Measurements from ENCODE around the gene CERK.

CERK gene

GRCh38 chr22:46730568-46731245 lies 7.3 kb downstream of the CERK start:
- DNase-seq (ENCODE audit: low read depth): no peak
- no peak for TF ChIP-seq CTCF (conservative IDR thresholded peaks at IDR 0.05; ENCODE audit: low read depth, low read length)
- no peak overlapping the region for H3K4me3 ChIP-seq (ENCODE audit: low read length)

GRCh38 chr22:46728470-46728869 lies 9.6 kb downstream of the CERK start:
- no peak for DNase-seq (ENCODE audit: low read depth)
- no peak for TF ChIP-seq CTCF (conservative IDR thresholded peaks at IDR 0.05; ENCODE audit: low read depth, low read length)
- no peak overlapping the region for H3K4me3 ChIP-seq (ENCODE audit: low read length)

GRCh38 chr22:46727813-46728364 lies 10.2 kb downstream of the CERK start:
- no peak for TF ChIP-seq CTCF (conservative IDR thresholded peaks at IDR 0.05; ENCODE audit: low read depth, low read length)
- no peak overlapping the region for H3K4me3 ChIP-seq (ENCODE audit: low read length)
- DNase-seq (ENCODE audit: low read depth): no peak

GRCh38 chr22:46726986-46727317 lies 11.1 kb downstream of the CERK start:
- no peak for TF ChIP-seq CTCF (conservative IDR thresholded peaks at IDR 0.05; ENCODE audit: low read depth, low read length)
- DNase-seq (ENCODE audit: low read depth): no peak
- no peak overlapping the region for H3K4me3 ChIP-seq (ENCODE audit: low read length)

- no peak overlapping the region for H3K4me3 ChIP-seq (ENCODE audit: low read length)
- TF ChIP-seq CTCF (conservative IDR thresholded peaks at IDR 0.05; ENCODE audit: low read depth, low read length): no peak
- DNase-seq (ENCODE audit: low read depth): no peak
Measured at GRCh38 chr22:46726066-46726985, 11.7 kb downstream of the CERK start.

- no peak for TF ChIP-seq CTCF (conservative IDR thresholded peaks at IDR 0.05; ENCODE audit: low read depth, low read length)
- no peak for DNase-seq (ENCODE audit: low read depth)
Measured at GRCh38 chr22:46725096-46725495, 13.0 kb downstream of the CERK start.

More at GRCh38 chr22:46725096-46725495, 13.0 kb downstream of the CERK start:
- H3K4me3 ChIP-seq (ENCODE audit: low read length): no peak overlapping the region

Data from retinal pigment epithelial cell (primary cell).